ENCODE results near the gene DACH2. TPM values are rescaled to one million over a fixed set of nuclear protein-coding genes. Genes with fewer than 3 reads are reported as not detected.

The DACH2 gene
- total RNA-seq, 1 donor from 2014 or later, result not detected

DNA sequence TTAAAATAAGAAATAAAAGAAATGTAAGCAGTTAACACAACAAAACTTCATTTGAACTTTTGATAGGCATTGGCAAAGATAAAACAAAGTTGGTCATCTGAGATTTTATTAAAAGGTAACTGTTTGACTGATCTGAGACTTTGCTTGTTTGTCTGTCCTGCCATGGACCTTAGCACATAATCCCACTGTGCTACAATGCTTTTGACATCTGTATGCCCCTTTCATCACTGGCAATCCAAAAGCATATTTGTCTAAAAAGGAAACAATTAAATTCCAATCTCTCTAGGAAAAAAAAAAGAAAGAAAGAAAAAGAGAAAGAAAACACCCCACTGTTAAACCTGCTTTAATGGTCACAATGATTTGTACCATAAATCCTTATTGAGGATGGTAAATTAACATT, 231.0 kb downstream of the DACH2 start:
- Mint-ChIP-seq H3K9me3 (ENCODE audit: unreplicated experiment) (no peaks in the 10 kb centered on the region), H3K27me3 (ENCODE audit: unreplicated experiment) (no peaks in the 10 kb centered on the region), H3K27ac (ENCODE audit: unreplicated experiment) (no peak overlapping the region), H3K36me3 (ENCODE audit: unreplicated experiment) (no peaks in the 10 kb centered on the region), H3K4me3 (ENCODE audit: unreplicated experiment) (no peak overlapping the region), H3K4me1 (ENCODE audit: unreplicated experiment) (no peaks in the 10 kb centered on the region)
- TF ChIP-seq, protein P1, sequence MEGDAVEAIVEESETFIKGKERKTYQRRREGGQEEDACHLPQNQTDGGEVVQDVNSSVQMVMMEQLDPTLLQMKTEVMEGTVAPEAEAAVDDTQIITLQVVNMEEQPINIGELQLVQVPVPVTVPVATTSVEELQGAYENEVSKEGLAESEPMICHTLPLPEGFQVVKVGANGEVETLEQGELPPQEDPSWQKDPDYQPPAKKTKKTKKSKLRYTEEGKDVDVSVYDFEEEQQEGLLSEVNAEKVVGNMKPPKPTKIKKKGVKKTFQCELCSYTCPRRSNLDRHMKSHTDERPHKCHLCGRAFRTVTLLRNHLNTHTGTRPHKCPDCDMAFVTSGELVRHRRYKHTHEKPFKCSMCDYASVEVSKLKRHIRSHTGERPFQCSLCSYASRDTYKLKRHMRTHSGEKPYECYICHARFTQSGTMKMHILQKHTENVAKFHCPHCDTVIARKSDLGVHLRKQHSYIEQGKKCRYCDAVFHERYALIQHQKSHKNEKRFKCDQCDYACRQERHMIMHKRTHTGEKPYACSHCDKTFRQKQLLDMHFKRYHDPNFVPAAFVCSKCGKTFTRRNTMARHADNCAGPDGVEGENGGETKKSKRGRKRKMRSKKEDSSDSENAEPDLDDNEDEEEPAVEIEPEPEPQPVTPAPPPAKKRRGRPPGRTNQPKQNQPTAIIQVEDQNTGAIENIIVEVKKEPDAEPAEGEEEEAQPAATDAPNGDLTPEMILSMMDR (IDR thresholded peaks at IDR 0.05), result no peak
- no peak for DNase-seq (ENCODE audit: extremely low spot score, unreplicated experiment)

DNA sequence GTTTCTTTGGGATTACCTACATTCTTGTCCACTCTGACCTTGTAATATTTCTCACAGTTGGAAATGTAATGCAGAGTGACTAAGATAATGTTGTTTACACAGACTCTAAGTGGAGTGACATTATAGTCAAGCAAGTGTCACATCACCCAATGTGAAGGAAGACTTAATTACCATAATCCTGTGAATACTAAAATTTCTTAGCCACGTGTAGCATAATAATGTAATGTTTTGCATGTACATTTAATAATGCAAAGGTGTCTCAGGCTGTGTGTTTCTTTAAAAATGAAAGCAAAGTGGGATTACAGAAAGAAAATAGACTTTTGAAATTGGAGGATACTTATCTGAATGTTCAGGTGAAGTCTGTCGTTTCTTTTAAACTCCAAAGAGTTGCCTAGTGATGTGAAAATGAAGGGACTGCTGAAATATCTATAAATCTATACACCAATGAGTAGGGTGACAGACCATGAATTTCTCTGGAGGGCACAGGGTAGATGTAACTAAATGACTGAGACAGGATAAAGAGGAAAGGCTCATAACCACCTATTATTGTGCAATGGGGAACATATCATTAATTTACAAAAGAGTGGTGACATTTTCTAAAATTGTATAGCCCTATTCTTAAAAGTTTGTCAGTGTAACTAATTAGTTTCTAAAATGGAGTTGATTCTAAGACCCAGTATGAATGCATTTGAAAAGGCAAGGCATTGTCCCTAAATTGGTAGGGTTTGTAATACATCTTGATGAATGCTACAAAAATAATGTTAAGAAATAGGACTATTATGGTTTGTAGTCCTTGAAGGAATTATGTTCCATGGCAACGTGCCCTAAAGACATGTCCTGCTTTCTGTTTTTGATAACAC, 235.7 kb downstream of the DACH2 start:
- Mint-ChIP-seq H3K27me3 (ENCODE audit: unreplicated experiment) (no peaks in the 10 kb centered on the region), H3K27ac (ENCODE audit: unreplicated experiment) (no peak overlapping the region), H3K4me3 (ENCODE audit: unreplicated experiment) (no peak overlapping the region), H3K4me1 (ENCODE audit: unreplicated experiment) (no peaks in the 10 kb centered on the region), H3K36me3 (ENCODE audit: unreplicated experiment) (no peaks in the 10 kb centered on the region), H3K9me3 (ENCODE audit: unreplicated experiment) (no peaks in the 10 kb centered on the region)
- no peak for DNase-seq (ENCODE audit: extremely low spot score, unreplicated experiment)
- TF ChIP-seq, protein P1 (IDR thresholded peaks at IDR 0.05), result no peak

DNA sequence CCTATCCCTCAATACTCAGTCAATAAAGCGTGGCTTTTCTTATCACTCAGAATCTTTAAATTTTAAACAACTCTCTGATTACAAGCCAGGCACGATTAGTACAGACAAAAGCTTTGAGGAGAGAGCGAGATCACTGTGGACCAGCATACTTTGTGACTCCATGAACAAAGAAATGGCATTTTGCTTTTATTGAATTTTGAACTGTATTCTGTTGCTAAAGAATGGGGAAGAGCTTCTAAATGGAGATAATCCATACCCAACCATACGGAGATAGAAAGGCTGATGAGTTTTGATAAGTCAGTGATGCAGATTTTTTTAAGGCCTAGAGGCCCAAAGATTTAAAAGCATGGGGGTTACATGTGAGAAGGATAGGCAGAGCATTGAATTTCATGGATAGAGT, 259.1 kb downstream of the DACH2 start:
- H3K4me3 Mint-ChIP-seq (ENCODE audit: unreplicated experiment), result no peak overlapping the region
- H3K9me3 Mint-ChIP-seq (ENCODE audit: unreplicated experiment), result peaks cover 47% of the 10 kb centered on the region
- H3K27ac Mint-ChIP-seq (ENCODE audit: unreplicated experiment), result no peak overlapping the region
- no peaks in the 10 kb centered on the region for H3K4me1 Mint-ChIP-seq (ENCODE audit: unreplicated experiment)
- no peak for DNase-seq (ENCODE audit: extremely low spot score, unreplicated experiment)
- H3K27me3 Mint-ChIP-seq (ENCODE audit: unreplicated experiment), result no peaks in the 10 kb centered on the region
- TF ChIP-seq, protein P1 (IDR thresholded peaks at IDR 0.05), result no peak
- H3K36me3 Mint-ChIP-seq (ENCODE audit: unreplicated experiment), result no peaks in the 10 kb centered on the region

DNA sequence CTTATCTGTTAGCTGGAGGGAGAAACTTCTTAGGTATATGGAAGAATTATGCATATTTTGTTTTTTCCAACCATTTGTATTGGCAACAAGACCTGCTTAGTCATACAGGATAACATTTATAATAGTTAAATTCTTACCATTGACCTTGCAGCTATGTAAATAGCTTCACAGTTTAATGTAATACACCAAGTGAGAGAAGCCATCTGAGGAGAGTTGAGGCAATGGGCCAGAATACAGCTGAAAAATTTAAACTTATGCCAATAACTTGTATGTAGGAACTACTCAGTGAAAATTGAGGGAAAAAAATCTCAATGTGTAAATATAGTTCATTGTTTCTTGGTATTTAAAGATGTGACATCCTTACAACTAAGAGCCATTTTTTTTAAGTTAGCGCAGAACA, 273.5 kb downstream of the DACH2 start:
- TF ChIP-seq, protein P1 (IDR thresholded peaks at IDR 0.05), result no peak
- no peaks in the 10 kb centered on the region for H3K27me3 Mint-ChIP-seq (ENCODE audit: unreplicated experiment)
- H3K4me3 Mint-ChIP-seq (ENCODE audit: unreplicated experiment), result no peak overlapping the region
- H3K36me3 Mint-ChIP-seq (ENCODE audit: unreplicated experiment), result no peaks in the 10 kb centered on the region
- H3K27ac Mint-ChIP-seq (ENCODE audit: unreplicated experiment), result no peak overlapping the region
- peaks cover 25% of the 10 kb centered on the region for H3K9me3 Mint-ChIP-seq (ENCODE audit: unreplicated experiment)
- H3K4me1 Mint-ChIP-seq (ENCODE audit: unreplicated experiment), result no peaks in the 10 kb centered on the region
- DNase-seq (ENCODE audit: extremely low spot score, unreplicated experiment), result no peak

DNA sequence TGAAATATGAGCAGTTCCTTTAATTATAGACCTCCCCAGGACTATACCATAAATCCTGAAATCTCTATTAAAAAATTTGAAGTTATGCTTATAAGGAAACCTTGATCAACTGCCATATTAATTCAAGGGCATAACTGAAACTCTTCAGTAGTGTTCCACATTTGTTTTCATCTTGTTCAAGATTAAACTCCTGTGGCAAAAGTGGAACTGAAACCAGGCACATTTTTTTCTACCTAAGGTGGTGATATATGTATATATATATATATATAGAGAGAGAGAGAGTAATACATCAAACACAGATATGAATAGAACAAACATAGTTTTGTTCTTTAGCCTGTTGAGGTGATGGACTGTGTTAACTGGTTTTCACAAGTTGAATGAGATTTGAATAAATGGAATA, 287.9 kb downstream of the DACH2 start:
- no peak for DNase-seq (ENCODE audit: extremely low spot score, unreplicated experiment)
- peaks cover 14% of the 10 kb centered on the region for H3K9me3 Mint-ChIP-seq (ENCODE audit: unreplicated experiment)
- H3K4me1 Mint-ChIP-seq (ENCODE audit: unreplicated experiment), result no peaks in the 10 kb centered on the region
- no peak overlapping the region for H3K4me3 Mint-ChIP-seq (ENCODE audit: unreplicated experiment)
- no peaks in the 10 kb centered on the region for H3K36me3 Mint-ChIP-seq (ENCODE audit: unreplicated experiment)
- H3K27ac Mint-ChIP-seq (ENCODE audit: unreplicated experiment), result no peak overlapping the region
- no peaks in the 10 kb centered on the region for H3K27me3 Mint-ChIP-seq (ENCODE audit: unreplicated experiment)
- TF ChIP-seq, protein P1 (IDR thresholded peaks at IDR 0.05), result no peak

Data from osteocyte (in vitro differentiated cells).